GM18870 (cell line): Measurements from ENCODE around the gene AADACL2.
"Not testable (repeated sequence)": the region's sequence is repeated elsewhere in the genome, so short reads cannot be mapped to it uniquely, and the experiment has no call there.

Experiments used
- ATAC-seq: cut with Tn5 transposase; IDR thresholded peaks from one replicate; pipeline ENCODE4 v1.9.1; 2021; ENCODE audit warnings: moderate library complexity; ENCODE audit not compliant: unreplicated experiment

AADACL2 gene

GRCh38 chr3:151764699-151765098 is 31.0 kb downstream of the AADACL2 start:
- ATAC-seq, result not testable (repeated sequence)

- no peak for ATAC-seq
These were observed 32.0 kb downstream of the AADACL2 start for GRCh38 chr3:151765685-151766084.

- no peak for ATAC-seq
These were observed 32.7 kb downstream of the AADACL2 start for GRCh38 chr3:151766454-151766853.

DNA sequence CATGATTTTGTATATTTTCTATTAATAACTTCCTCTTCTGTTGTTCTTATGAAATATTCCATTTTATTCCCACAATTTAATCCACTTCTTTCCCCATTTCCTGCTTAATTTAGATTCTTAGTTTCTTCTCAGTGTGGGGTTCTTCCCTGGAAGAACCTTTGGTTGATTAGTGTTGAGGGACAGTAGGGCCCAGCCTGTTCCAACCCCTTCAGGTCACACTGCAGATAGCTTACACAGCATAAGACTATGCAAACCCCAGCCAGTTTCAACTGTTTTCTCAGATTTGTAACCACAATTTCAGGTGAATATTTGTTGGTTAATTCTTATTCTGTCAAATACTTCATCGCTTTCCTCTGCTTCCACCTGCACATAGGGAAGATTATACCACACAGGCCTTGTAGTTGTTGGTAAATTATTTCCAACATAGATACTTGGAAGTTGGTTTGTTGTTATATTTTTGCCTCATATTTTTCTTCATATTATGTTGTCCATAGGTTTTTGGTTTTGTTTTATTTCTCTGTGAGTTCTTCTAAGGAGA is 34.7 kb downstream of the AADACL2 start:
- ATAC-seq, result no peak

DNA sequence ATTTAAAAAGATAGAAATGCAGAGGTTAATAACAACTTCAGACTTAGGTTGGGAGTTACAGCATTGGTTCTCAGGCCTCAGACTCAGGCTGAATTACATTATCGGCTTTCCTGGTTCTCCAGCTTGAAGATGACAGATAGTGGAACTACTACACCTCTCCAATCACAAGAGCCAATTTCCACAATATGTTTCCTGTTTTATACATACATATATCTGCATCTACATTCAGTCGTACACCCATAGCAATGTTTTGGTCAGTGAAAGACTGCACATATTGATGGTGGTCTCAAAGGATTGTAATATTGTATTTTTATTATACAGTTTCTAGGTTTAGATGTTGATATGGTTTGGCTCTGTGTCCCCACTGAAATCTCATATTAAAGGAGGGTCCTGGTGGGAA is 35.4 kb downstream of the AADACL2 start:
- ATAC-seq, result no peak

DNA sequence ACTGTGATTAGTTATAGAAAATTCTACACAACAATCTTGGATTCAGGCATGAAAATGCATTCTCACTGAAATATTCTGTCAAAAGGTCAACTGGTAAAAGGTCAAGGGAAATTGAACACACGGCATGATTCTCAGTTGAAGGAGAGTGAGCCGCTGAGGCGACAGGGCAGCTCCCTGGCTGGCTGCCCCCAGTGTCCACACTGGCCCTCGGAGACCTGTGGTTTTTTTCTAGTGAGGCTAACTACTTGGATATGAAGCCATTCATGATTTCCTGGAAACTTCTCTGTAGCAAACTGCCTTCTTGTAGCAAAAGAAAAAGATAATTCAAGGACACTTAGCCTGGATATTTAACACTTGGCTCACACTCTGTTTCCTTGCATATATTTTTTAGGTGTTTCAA is 37.2 kb downstream of the AADACL2 start:
- ATAC-seq, result no peak

GRCh38 chr3:151772825-151773480 is 39.2 kb downstream of the AADACL2 start:
- no peak for ATAC-seq

- no peak for ATAC-seq
These were observed 40.5 kb downstream of the AADACL2 start for GRCh38 chr3:151774235-151774634.

GRCh38 chr3:151774910-151775309 is 41.2 kb downstream of the AADACL2 start:
- no peak for ATAC-seq

DNA sequence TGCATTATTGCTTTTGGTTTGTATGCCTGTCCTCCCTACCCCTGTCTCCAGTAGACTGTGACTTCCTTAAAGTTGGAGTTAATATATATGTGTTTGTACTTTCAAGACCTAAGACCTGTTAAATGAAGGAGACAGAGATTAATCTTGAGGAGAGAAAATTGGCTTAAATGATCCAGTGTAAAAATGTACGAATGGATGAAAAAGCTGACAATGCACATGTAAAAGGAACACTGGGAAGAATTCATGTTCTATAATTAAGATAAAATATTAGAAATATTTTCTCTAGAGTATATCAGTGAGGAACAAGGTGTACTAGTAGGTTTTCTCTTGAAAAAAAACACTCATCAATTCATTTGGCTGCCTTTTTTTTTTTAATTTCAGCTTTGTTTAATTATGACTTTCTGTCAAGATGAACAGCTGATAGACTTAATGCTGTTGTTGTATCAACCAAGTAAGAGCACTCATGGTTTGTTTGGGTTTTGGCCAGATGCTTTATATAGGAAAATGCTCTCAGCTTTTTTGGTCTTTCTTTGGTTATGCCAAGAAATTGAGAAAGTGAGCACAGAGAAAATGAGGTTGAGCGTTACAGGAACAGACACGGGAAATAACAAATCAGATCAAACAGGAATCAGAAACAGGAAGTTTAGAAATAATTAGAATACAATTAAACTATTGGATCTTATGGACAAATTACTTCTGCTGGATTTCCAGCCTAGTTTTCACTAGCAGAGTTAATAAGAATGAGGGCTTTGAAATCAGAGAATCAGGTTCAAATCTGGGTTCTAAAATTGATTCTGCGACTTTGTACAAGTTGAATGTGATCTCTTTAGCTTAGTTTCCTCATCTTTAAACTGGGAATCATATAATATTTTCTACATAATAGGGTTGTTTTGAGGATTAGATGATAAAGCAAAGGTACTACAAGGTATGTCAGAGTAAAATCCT is 41.9 kb downstream of the AADACL2 start:
- no peak for ATAC-seq

- ATAC-seq, result no peak
These were observed 42.6 kb downstream of the AADACL2 start for GRCh38 chr3:151776259-151776740.

DNA sequence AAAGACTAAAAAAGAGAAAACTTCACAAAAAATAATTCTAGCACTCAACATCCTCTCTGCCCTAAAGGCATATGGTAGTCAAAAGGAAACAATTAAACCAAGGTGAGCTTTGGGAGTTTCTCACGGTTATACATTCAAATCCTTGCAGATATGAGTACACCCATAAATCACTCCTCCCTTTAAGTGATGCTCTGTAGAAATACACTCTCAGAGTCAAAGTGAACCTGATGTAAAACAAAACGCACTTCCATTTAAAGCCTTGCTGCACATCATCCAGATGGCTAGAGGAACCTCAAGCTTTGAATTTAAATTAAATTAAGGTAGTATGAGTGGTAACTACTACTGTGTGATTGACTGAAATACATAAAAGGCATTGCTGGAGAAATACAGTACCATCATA is 44.2 kb downstream of the AADACL2 start:
- ATAC-seq, result no peak

- no peak for ATAC-seq
These were observed 53.9 kb downstream of the AADACL2 start for GRCh38 chr3:151787626-151788025.

DNA sequence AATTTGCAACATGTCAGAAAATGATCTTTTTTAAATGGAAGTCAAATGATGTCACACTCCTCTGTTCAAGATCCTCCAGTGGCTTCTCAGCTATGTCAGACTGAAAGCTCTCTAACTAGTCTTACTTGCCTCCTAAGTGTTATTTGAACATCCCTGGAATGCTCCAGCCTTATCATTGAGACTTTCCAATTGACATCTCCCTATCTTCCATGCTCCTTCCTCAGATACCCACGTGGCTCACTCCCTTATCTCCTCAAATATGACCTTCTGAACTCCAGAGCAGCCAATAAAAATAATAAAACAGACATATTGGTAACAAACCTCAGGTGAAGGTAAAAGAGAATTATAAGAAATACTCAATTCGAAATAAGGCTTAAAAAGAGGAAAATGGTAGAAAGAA is 54.7 kb downstream of the AADACL2 start:
- ATAC-seq, result no peak

DNA sequence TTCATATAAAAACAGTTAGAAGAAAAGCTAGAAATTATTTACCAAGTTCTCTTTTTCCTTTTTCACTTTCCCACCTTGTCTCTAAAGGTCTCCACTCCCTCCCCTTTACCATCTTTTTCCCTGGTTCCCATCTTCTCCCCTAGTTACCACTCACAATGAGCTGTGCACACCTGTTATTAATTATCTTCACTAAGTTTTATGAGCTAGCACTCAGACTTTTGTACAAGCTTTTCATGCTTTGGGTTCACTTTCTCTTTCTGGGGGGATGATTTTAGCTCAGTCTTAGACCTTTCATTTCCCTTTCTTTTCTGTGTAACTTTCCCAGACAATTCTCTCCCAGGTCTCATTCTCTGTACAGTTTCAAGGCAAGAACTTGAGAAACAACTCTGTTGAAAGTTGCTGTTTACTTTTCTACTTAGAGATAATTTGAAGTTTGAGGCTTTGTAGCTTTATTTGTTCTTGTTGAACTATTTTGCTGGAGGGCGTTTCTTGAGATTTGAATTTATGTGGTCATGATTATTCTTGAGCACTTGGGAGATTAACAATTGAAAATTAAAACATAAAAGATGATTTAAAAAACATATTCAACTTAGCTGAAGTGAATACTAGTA is 56.2 kb downstream of the AADACL2 start:
- no peak for ATAC-seq

GRCh38 chr3:151790763-151791162 is 57.0 kb downstream of the AADACL2 start:
- ATAC-seq, result not testable (repeated sequence)

GRCh38 chr3:151792411-151792810 is 58.7 kb downstream of the AADACL2 start:
- no peak for ATAC-seq

GRCh38 chr3:151793636-151794035 is 59.9 kb downstream of the AADACL2 start:
- no peak for ATAC-seq

- no peak for ATAC-seq
These were observed 60.4 kb downstream of the AADACL2 start for GRCh38 chr3:151794080-151794479.

DNA sequence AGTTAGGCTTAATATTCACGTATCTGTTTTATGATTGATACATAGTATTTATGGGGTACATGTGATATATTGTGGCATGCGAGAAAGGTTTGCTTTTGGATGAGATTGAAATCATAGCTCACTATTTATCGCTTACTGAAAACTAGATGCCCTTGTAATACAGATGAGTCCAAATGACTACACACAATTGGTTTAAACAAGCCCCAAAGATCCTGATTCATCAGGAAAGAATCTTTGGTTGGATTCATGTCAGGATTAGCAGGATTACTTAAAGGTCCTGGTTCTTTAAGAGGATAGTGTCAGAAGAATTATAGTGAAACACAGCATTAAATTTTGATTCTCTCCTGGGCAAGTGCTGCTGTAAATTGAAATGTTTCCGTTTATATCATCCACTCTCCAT is 61.5 kb downstream of the AADACL2 start:
- no peak for ATAC-seq

DNA sequence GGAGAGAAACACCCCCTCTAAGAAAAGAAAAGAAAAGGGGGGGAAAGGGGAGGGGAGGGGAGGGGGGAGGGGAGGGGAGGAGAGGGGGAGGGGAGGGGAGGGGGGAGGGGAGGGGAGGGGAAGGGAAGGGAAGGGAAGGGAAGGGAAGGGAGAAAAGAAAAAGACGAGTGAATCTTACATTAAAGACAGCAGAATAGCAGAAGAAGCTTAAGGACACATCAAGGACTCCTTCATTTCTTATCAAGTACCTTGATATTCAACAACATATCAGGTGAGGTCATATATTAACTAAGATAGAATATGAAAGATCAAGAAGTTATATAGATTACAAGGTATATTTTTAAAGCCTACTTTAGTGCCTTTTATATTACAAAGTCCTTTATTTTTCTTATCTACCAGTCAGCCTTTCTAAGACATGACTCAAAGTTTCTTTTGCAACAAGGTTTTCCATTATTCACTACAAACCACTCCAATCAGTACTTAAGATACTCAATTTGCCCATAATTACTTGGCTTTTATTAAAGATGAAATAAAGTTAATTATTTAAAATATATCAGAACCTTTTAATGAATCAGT is 62.5 kb downstream of the AADACL2 start:
- ATAC-seq, result no peak
